Measurements from ENCODE around the gene PUS7. TPM values are rescaled to one million over a fixed set of nuclear protein-coding genes. Genes with fewer than 3 reads are reported as not detected.

The PUS7 gene
- total and polyA plus RNA-seq, 5 donors from 2014 or later = 2.0 to 5.8 (median 3.8) TPM

- Histone ChIP-seq H3K27ac (ENCODE audit: insufficient read depth, low read length, poor library complexity, severe bottlenecking) (no peak overlapping the region), H3K36me3 (ENCODE audit: control insufficient read depth, insufficient read depth, low read length) (no peaks in the 10 kb centered on the region), H3K4me3 (ENCODE audit: low read depth, low read length) (no peak overlapping the region), H3K4me1 (ENCODE audit: control insufficient read depth, insufficient read depth, low read length, poor library complexity, severe bottlenecking) (peaks cover 10% of the 10 kb centered on the region), H3K9me3 (ENCODE audit: control insufficient read depth in 2 of 2, low read length in 2 of 2) (no peaks in the 10 kb centered on the region), H3K27me3 (ENCODE audit: control insufficient read depth, insufficient read depth, low read length) (no peaks in the 10 kb centered on the region)
- Mint-ChIP-seq H3K27ac (no peak overlapping the region), H3K27me3 (no peaks in the 10 kb centered on the region), H3K36me3 (peaks cover 14% of the 10 kb centered on the region), H3K9me3 (no peaks in the 10 kb centered on the region), H3K4me1 (peaks cover 7 to 14% (median 13%) of the 10 kb centered on the region in 4 donors), H3K4me3 (no peak overlapping the region)
- ATAC-seq (ENCODE audit: low read depth in 2 of 2) (no peak), DNase-seq (no peak)
Measured at GRCh38 chr7:105474045-105474444, 48.0 kb downstream of the PUS7 start.

- Histone ChIP-seq H3K27ac (ENCODE audit: insufficient read depth, low read length, poor library complexity, severe bottlenecking) (no peak overlapping the region), H3K27me3 (ENCODE audit: control insufficient read depth, insufficient read depth, low read length) (no peaks in the 10 kb centered on the region), H3K9me3 (ENCODE audit: control insufficient read depth in 2 of 2, low read length in 2 of 2) (no peaks in the 10 kb centered on the region), H3K36me3 (ENCODE audit: control insufficient read depth, insufficient read depth, low read length) (no peaks in the 10 kb centered on the region), H3K4me1 (ENCODE audit: control insufficient read depth, insufficient read depth, low read length, poor library complexity, severe bottlenecking) (peaks cover 1% of the 10 kb centered on the region), H3K4me3 (ENCODE audit: low read depth, low read length) (no peak overlapping the region)
- Mint-ChIP-seq H3K27me3 (no peaks in the 10 kb centered on the region), H3K4me3 (no peak overlapping the region), H3K4me1 (peaks cover 0 to 8% (median 4%) of the 10 kb centered on the region in 4 donors), H3K27ac (no peak overlapping the region), H3K36me3 (peaks cover 14% of the 10 kb centered on the region), H3K9me3 (no peaks in the 10 kb centered on the region)
- no peak for ATAC-seq (ENCODE audit: low read depth in 2 of 2)
- no peak for DNase-seq
Measured at GRCh38 chr7:105473163-105473562, 48.9 kb downstream of the PUS7 start.

DNA sequence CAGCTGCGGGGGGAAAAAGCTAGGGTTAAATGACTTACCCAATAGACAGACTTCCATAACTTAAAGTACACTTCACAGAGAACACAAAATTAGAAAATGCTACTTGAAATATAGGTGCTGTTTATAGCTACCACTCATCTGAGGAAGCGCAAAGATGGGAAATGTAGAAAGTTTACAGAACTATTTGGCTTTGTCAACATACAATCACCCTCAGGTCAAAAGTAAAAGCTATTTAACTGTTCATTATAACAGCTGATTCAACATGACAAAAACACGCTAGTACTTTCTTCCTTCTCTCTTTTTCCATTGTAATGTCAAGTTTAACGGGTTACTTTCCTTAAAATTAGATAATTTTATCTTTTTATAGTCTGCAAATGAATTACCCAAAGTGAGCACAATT lies 51.2 kb downstream of the PUS7 start:
- ATAC-seq (ENCODE audit: low read depth in 2 of 2) (no peak), DNase-seq (no peak)
- peaks cover 11% of the 10 kb centered on the region for H3K36me3 Mint-ChIP-seq
- Histone ChIP-seq H3K36me3 (ENCODE audit: control insufficient read depth, insufficient read depth, low read length) (no peaks in the 10 kb centered on the region), H3K4me3 (ENCODE audit: low read depth, low read length) (no peak overlapping the region), H3K27me3 (ENCODE audit: control insufficient read depth, insufficient read depth, low read length) (no peaks in the 10 kb centered on the region), H3K27ac (ENCODE audit: insufficient read depth, low read length, poor library complexity, severe bottlenecking) (no peak overlapping the region), H3K9me3 (ENCODE audit: control insufficient read depth in 2 of 2, low read length in 2 of 2) (no peaks in the 10 kb centered on the region), H3K4me1 (ENCODE audit: control insufficient read depth, insufficient read depth, low read length, poor library complexity, severe bottlenecking) (no peaks in the 10 kb centered on the region)
- no peak overlapping the region for H3K4me3 Mint-ChIP-seq
- peaks cover 0 to 8% (median 4%) of the 10 kb centered on the region in 4 donors for H3K4me1 Mint-ChIP-seq
- no peaks in the 10 kb centered on the region for H3K9me3 Mint-ChIP-seq
- H3K27ac Mint-ChIP-seq = peak overlapping the region in 1 of 3 donors; percentile 0
- no peaks in the 10 kb centered on the region for H3K27me3 Mint-ChIP-seq

GRCh38 chr7:105470090-105470489 lies 52.0 kb downstream of the PUS7 start:
- no peaks in the 10 kb centered on the region for H3K4me1 ChIP-seq (ENCODE audit: control insufficient read depth, insufficient read depth, low read length, poor library complexity, severe bottlenecking)

DNA sequence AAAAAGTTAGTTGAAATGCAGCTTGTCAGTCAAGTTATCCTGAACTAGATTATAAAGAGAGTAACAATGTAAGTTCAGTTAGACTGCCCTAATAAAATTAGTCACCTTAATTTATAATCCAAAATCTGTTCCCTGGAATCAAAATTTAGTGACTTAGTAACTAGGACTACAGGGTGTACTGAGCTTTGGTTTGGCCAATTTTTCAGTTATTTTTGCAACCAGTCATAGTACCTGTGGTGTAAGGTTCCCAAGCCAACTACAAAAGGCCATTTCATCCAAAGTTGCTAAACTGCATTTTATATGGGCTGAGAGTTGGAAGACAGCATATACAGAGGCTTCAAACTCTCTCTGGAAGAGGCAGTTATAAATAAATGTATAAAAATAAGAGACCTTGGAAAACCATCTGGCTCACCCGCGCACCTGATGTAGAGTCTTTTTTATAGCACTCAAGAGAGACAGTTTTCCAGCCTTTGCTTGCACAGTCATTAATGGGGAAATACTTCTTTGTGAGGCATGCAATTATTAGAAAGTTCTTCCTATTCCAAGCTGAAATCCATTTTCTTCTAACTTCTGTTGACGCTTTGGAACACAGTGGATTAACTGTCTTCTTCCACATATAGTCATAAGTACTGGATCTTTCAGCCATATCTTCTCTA lies 59.2 kb downstream of the PUS7 start:
- H3K36me3 ChIP-seq (ENCODE audit: control insufficient read depth, insufficient read depth, low read length) = no peaks in the 10 kb centered on the region
- no peaks in the 10 kb centered on the region for H3K9me3 ChIP-seq (ENCODE audit: control insufficient read depth in 2 of 2, low read length in 2 of 2)
- no peaks in the 10 kb centered on the region for H3K9me3 Mint-ChIP-seq
- H3K4me1 ChIP-seq (ENCODE audit: control insufficient read depth, insufficient read depth, low read length, poor library complexity, severe bottlenecking) = no peaks in the 10 kb centered on the region
- ATAC-seq (ENCODE audit: low read depth in 2 of 2) = no peak
- peaks cover 8% of the 10 kb centered on the region for H3K36me3 Mint-ChIP-seq
- H3K27me3 ChIP-seq (ENCODE audit: control insufficient read depth, insufficient read depth, low read length) = no peaks in the 10 kb centered on the region
- peaks cover 0 to 6% (median 0%) of the 10 kb centered on the region in 4 donors for H3K4me1 Mint-ChIP-seq
- no peak overlapping the region for H3K4me3 Mint-ChIP-seq
- no peak overlapping the region for H3K4me3 ChIP-seq (ENCODE audit: low read depth, low read length)
- peak overlapping the region in 2 of 3 donors; percentile 52 to 53 for H3K27ac Mint-ChIP-seq
- no peak for DNase-seq
- H3K27ac ChIP-seq (ENCODE audit: insufficient read depth, low read length, poor library complexity, severe bottlenecking) = no peak overlapping the region
- no peaks in the 10 kb centered on the region for H3K27me3 Mint-ChIP-seq

More at GRCh38 chr7:105470090-105470489, 52.0 kb downstream of the PUS7 start:
- Histone ChIP-seq H3K27ac (ENCODE audit: insufficient read depth, low read length, poor library complexity, severe bottlenecking) (no peak overlapping the region), H3K27me3 (ENCODE audit: control insufficient read depth, insufficient read depth, low read length) (no peaks in the 10 kb centered on the region), H3K9me3 (ENCODE audit: control insufficient read depth in 2 of 2, low read length in 2 of 2) (no peaks in the 10 kb centered on the region), H3K36me3 (ENCODE audit: control insufficient read depth, insufficient read depth, low read length) (no peaks in the 10 kb centered on the region), H3K4me3 (ENCODE audit: low read depth, low read length) (no peak overlapping the region)
- ATAC-seq (ENCODE audit: low read depth in 2 of 2) (no peak), DNase-seq (no peak)
- Mint-ChIP-seq H3K4me1 (peaks cover 0 to 8% (median 4%) of the 10 kb centered on the region in 4 donors), H3K4me3 (no peak overlapping the region), H3K27ac (no peak overlapping the region), H3K36me3 (peaks cover 8% of the 10 kb centered on the region), H3K27me3 (no peaks in the 10 kb centered on the region), H3K9me3 (no peaks in the 10 kb centered on the region)

DNA sequence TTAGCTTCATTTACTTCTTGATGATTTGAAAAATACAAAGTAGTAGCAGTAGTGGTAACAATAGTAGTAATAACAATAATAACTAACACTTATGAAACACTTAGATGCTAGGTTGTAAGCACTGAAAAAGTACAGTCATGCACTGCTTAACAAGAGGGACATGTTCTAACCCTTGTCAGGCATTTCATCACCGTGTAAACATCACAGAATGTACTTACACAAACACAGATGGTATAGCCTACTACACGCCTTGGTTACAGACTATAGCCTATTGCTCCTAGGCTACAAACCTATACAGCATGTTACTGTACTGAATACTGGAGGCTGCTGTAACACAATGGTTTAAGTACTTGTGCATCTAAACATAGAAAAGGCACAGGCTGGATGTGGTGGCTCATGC lies 60.6 kb downstream of the PUS7 start:
- Mint-ChIP-seq H3K27ac (peak overlapping the region; percentile 31 to 64 (median 43)), H3K4me1 (peaks cover 0 to 6% (median 0%) of the 10 kb centered on the region in 4 donors), H3K27me3 (no peaks in the 10 kb centered on the region), H3K9me3 (no peaks in the 10 kb centered on the region), H3K36me3 (peaks cover 12% of the 10 kb centered on the region), H3K4me3 (no peak overlapping the region)
- Histone ChIP-seq H3K27me3 (ENCODE audit: control insufficient read depth, insufficient read depth, low read length) (no peaks in the 10 kb centered on the region), H3K4me1 (ENCODE audit: control insufficient read depth, insufficient read depth, low read length, poor library complexity, severe bottlenecking) (no peaks in the 10 kb centered on the region), H3K36me3 (ENCODE audit: control insufficient read depth, insufficient read depth, low read length) (no peaks in the 10 kb centered on the region), H3K9me3 (ENCODE audit: control insufficient read depth in 2 of 2, low read length in 2 of 2) (no peaks in the 10 kb centered on the region), H3K4me3 (ENCODE audit: low read depth, low read length) (no peak overlapping the region), H3K27ac (ENCODE audit: insufficient read depth, low read length, poor library complexity, severe bottlenecking) (no peak overlapping the region)
- no peak for ATAC-seq (ENCODE audit: low read depth in 2 of 2)
- DNase-seq = no peak

GRCh38 chr7:105457619-105458225 lies 64.3 kb downstream of the PUS7 start:
- Mint-ChIP-seq H3K4me3 (no peak overlapping the region), H3K27ac (peak overlapping the region in 1 of 3 donors; percentile 51), H3K27me3 (no peaks in the 10 kb centered on the region), H3K9me3 (no peaks in the 10 kb centered on the region), H3K4me1 (peaks cover 10 to 20% (median 13%) of the 10 kb centered on the region in 4 donors), H3K36me3 (peaks cover 12% of the 10 kb centered on the region)
- Histone ChIP-seq H3K4me3 (ENCODE audit: low read depth, low read length) (no peak overlapping the region), H3K9me3 (ENCODE audit: control insufficient read depth in 2 of 2, low read length in 2 of 2) (no peaks in the 10 kb centered on the region), H3K27me3 (ENCODE audit: control insufficient read depth, insufficient read depth, low read length) (no peaks in the 10 kb centered on the region), H3K4me1 (ENCODE audit: control insufficient read depth, insufficient read depth, low read length, poor library complexity, severe bottlenecking) (no peaks in the 10 kb centered on the region), H3K36me3 (ENCODE audit: control insufficient read depth, insufficient read depth, low read length) (no peaks in the 10 kb centered on the region), H3K27ac (ENCODE audit: insufficient read depth, low read length, poor library complexity, severe bottlenecking) (no peak overlapping the region)
- ATAC-seq (ENCODE audit: low read depth in 2 of 2) (no peak), DNase-seq (no peak)

DNA sequence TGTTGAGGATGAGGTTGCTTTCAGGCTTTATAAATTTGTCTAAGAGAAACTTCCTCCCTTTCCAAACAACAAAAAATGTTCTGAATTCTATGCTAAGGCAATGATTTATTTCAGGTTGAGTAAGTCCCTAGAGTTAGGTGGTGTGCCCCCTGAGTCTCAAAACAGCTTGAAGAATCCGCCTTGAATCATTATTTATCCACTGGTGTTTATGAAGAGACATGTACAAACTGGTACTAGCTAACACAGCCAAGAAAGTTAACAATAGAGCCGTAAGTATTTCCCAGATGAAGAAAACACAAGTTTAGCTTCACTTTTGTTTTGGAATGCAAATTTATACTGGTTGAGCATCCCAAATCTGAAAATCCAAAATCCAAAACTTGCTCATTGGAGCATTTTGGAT lies 67.2 kb downstream of the PUS7 start:
- H3K4me1 Mint-ChIP-seq = peaks cover 22 to 44% (median 26%) of the 10 kb centered on the region in 4 donors
- Histone ChIP-seq H3K9me3 (ENCODE audit: control insufficient read depth in 2 of 2, low read length in 2 of 2) (no peaks in the 10 kb centered on the region), H3K27me3 (ENCODE audit: control insufficient read depth, insufficient read depth, low read length) (no peaks in the 10 kb centered on the region), H3K4me1 (ENCODE audit: control insufficient read depth, insufficient read depth, low read length, poor library complexity, severe bottlenecking) (peaks cover 19% of the 10 kb centered on the region), H3K27ac (ENCODE audit: insufficient read depth, low read length, poor library complexity, severe bottlenecking) (no peak overlapping the region), H3K4me3 (ENCODE audit: low read depth, low read length) (no peak overlapping the region), H3K36me3 (ENCODE audit: control insufficient read depth, insufficient read depth, low read length) (no peaks in the 10 kb centered on the region)
- no peaks in the 10 kb centered on the region for H3K9me3 Mint-ChIP-seq
- DNase-seq = no peak
- H3K36me3 Mint-ChIP-seq = peaks cover 9% of the 10 kb centered on the region
- no peaks in the 10 kb centered on the region for H3K27me3 Mint-ChIP-seq
- no peak for ATAC-seq (ENCODE audit: low read depth in 2 of 2)
- no peak overlapping the region for H3K27ac Mint-ChIP-seq
- no peak overlapping the region for H3K4me3 Mint-ChIP-seq
